ENCODE data around the gene ACIN1.

ACIN1 gene, protein sequence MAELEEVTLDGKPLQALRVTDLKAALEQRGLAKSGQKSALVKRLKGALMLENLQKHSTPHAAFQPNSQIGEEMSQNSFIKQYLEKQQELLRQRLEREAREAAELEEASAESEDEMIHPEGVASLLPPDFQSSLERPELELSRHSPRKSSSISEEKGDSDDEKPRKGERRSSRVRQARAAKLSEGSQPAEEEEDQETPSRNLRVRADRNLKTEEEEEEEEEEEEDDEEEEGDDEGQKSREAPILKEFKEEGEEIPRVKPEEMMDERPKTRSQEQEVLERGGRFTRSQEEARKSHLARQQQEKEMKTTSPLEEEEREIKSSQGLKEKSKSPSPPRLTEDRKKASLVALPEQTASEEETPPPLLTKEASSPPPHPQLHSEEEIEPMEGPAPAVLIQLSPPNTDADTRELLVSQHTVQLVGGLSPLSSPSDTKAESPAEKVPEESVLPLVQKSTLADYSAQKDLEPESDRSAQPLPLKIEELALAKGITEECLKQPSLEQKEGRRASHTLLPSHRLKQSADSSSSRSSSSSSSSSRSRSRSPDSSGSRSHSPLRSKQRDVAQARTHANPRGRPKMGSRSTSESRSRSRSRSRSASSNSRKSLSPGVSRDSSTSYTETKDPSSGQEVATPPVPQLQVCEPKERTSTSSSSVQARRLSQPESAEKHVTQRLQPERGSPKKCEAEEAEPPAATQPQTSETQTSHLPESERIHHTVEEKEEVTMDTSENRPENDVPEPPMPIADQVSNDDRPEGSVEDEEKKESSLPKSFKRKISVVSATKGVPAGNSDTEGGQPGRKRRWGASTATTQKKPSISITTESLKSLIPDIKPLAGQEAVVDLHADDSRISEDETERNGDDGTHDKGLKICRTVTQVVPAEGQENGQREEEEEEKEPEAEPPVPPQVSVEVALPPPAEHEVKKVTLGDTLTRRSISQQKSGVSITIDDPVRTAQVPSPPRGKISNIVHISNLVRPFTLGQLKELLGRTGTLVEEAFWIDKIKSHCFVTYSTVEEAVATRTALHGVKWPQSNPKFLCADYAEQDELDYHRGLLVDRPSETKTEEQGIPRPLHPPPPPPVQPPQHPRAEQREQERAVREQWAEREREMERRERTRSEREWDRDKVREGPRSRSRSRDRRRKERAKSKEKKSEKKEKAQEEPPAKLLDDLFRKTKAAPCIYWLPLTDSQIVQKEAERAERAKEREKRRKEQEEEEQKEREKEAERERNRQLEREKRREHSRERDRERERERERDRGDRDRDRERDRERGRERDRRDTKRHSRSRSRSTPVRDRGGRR

GRCh38 chr14:23094666-23095195 lies at the start of gene ACIN1:
ACIN1 (minus strand) TSS chr14:23095136; CDS start chr14:23095112, 24 bp downstream.
- peaks cover 45% of the 10 kb centered on the region for H3K36me3 Mint-ChIP-seq
- peak; percentile 83 for DNase-seq
- no peak within 1 kb of the TSS for H3K27ac Mint-ChIP-seq
- H3K4me1 Mint-ChIP-seq = peaks cover 30% of the 10 kb centered on the region
- H3K27me3 Mint-ChIP-seq = no peaks in the 10 kb centered on the region
- no peaks in the 10 kb centered on the region for H3K9me3 Mint-ChIP-seq
- CTCF ChIA-PET = interaction anchor here (0.6 to 2.8 kb wide), 12 partner anchors 9 to 235 kb away, joined by 3 to 26 read pairs (median 4); no protein-coding TSS in a partner anchor
- H3K4me3 Mint-ChIP-seq = no peak within 1 kb of the TSS

DNA sequence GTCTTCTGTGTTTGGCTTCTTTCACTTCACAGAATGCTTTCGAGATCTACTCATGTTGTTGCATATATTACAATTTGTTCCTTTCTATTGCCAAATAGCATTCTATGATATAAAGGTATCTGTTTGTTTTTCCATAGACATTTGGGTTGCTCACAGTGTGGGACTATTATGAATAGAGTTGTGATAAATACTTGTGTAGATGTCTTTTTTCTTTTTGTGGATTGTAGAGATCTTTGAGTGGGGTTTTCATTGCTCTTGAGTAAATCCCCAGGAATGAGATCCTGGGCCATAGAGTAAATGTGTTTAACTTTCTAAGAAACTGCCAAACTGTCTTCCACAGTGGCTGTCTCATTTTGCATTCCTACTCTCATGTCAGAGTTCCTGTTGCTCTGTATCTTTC lies 49.0 kb upstream of the ACIN1 start:
- DNase-seq = no peak
- Mint-ChIP-seq H3K4me3 (no peak overlapping the region), H3K4me1 (no peaks in the 10 kb centered on the region), H3K27ac (no peak overlapping the region), H3K9me3 (no peaks in the 10 kb centered on the region), H3K27me3 (peaks cover 53% of the 10 kb centered on the region), H3K36me3 (no peaks in the 10 kb centered on the region)
- CTCF ChIA-PET = interaction anchor here (1.7 kb wide), 1 partner anchor 23 kb away, joined by 5 read pairs; no protein-coding TSS in a partner anchor

DNA sequence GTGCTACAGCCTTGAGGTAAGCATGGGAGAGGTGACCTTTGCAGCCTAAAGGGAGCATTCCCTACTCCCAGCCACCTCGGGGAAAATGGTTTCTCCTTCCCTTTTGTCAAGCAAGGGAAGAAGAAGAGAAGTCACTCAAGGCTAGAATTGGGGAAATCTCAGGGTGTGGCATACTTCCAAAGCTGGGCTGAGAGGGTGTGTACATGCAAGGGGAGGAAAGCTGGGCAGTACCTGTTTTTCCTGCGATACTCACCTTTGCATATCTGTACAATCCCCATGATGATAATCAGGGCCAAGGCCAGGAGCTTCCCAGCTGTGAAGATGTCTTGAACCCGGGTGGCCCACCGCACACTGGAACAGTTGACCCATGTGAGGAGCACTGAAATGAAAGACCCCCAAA lies 47.9 kb upstream of the ACIN1 start:
- no peak for DNase-seq
- CTCF ChIA-PET = no interaction called here
- no peaks in the 10 kb centered on the region for H3K36me3 Mint-ChIP-seq
- no peaks in the 10 kb centered on the region for H3K9me3 Mint-ChIP-seq
- H3K27me3 Mint-ChIP-seq = peaks cover 53% of the 10 kb centered on the region
- no peak overlapping the region for H3K27ac Mint-ChIP-seq
- no peak overlapping the region for H3K4me3 Mint-ChIP-seq
- no peaks in the 10 kb centered on the region for H3K4me1 Mint-ChIP-seq

- Mint-ChIP-seq H3K27me3 (peaks cover 48% of the 10 kb centered on the region), H3K4me1 (no peaks in the 10 kb centered on the region), H3K9me3 (no peaks in the 10 kb centered on the region), H3K36me3 (no peaks in the 10 kb centered on the region), H3K4me3 (no peak overlapping the region), H3K27ac (no peak overlapping the region)
- CTCF ChIA-PET = no interaction called here
- no peak for DNase-seq
These were observed 46.9 kb upstream of the ACIN1 start for GRCh38 chr14:23141706-23142444.

DNA sequence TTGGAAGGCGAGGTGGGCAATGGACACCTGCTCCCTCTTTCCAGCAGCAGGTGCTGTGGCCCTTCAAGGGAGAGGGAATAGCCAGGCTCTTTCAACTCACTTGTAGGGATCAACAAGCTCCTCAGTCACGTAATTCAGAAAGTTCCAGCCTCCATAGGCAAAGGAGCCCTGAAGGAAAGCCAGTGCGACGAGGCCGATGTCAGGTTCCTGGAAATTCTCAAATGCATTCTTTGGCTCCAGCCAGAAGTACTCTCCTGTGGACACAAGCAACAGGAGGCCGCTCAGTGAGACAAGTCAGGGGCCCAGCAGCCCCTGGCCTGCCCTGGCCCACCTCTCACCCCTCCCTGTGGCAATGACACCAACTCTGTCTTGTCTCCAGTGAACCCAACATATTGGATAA lies 45.4 kb upstream of the ACIN1 start:
- Mint-ChIP-seq H3K36me3 (no peaks in the 10 kb centered on the region), H3K4me3 (no peak overlapping the region), H3K27ac (no peak overlapping the region), H3K4me1 (no peaks in the 10 kb centered on the region), H3K27me3 (peaks cover 35% of the 10 kb centered on the region), H3K9me3 (no peaks in the 10 kb centered on the region)
- CTCF ChIA-PET = interaction anchor here (1.0 kb wide), 1 partner anchor 47 kb away, joined by 3 read pairs; no protein-coding TSS in a partner anchor
- no peak for DNase-seq

GRCh38 chr14:23139874-23140273 lies 44.9 kb upstream of the ACIN1 start:
- CTCF ChIA-PET = interaction anchor here (1.0 kb wide), 1 partner anchor 47 kb away, joined by 3 read pairs; no protein-coding TSS in a partner anchor
- no peak overlapping the region for H3K4me3 Mint-ChIP-seq
- no peaks in the 10 kb centered on the region for H3K36me3 Mint-ChIP-seq
- H3K4me1 Mint-ChIP-seq = no peaks in the 10 kb centered on the region
- DNase-seq = no peak
- no peak overlapping the region for H3K27ac Mint-ChIP-seq
- peaks cover 35% of the 10 kb centered on the region for H3K27me3 Mint-ChIP-seq
- no peaks in the 10 kb centered on the region for H3K9me3 Mint-ChIP-seq

- CTCF ChIA-PET = no interaction called here
- H3K36me3 Mint-ChIP-seq = no peaks in the 10 kb centered on the region
- peaks cover 35% of the 10 kb centered on the region for H3K27me3 Mint-ChIP-seq
- no peaks in the 10 kb centered on the region for H3K4me1 Mint-ChIP-seq
- no peak overlapping the region for H3K4me3 Mint-ChIP-seq
- H3K9me3 Mint-ChIP-seq = no peaks in the 10 kb centered on the region
- H3K27ac Mint-ChIP-seq = no peak overlapping the region
- DNase-seq = no peak
These were observed 43.0 kb upstream of the ACIN1 start for GRCh38 chr14:23137813-23138535.

DNA sequence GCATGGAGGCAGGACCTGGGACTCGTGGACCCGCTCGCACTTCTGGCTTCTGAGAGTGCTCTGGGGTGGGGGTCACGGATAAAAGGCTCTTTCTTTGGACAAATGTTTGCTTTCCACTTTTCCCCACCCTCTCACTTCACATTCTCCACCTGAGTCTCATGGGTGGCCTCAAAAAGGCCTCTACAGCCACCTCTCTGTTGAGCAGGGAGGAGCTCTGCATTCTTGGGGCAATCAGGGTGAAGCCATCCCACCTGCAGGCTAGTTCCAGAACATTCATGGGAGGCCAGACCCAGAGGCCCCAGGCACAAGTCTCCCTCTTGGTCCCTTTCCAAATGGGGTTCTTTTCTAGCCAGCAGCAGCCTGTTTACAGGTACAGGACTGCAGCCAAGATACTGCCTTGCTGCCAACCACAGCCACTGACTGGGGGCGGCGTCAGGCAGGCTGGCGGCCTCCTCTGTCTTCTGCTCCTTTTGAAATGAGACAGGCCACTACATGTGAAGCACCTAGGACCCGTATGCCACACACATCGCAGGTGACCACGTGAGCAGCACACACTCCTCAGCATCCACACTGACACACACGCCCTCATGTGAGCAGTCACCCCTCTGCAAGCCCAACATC lies 42.4 kb upstream of the ACIN1 start:
- CTCF ChIA-PET = no interaction called here
- Mint-ChIP-seq H3K4me3 (no peak overlapping the region), H3K36me3 (no peaks in the 10 kb centered on the region), H3K4me1 (no peaks in the 10 kb centered on the region), H3K9me3 (no peaks in the 10 kb centered on the region), H3K27ac (no peak overlapping the region), H3K27me3 (peaks cover 30% of the 10 kb centered on the region)
- DNase-seq = no peak

DNA sequence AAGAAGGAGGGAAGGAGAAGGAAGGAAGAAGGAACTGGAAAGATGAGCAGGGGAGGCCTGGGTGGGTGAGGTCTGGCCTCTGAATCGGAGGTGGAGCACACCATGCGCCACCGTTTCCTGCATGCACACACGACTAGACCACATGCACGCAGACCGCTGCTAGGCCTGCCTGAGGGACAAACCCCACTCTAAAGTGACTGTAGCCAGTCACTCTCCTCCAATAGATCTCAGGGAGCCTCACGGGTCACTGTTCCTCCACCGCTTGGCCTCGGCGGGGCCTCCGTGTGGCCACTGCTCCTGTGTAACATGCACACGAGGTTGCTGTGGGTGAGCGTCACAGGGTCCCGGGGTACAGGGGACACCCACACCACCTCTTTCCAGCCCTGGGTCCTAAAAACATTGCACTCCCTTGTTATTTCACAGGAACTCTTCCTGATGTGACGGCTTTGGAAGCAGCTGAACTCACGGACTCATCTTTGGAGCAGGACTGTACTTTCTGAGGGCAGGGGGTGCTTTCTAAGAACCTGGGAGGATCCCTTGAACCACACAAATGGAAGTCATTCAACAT lies 41.7 kb upstream of the ACIN1 start:
- Mint-ChIP-seq H3K27ac (no peak overlapping the region), H3K4me1 (no peaks in the 10 kb centered on the region), H3K27me3 (peaks cover 25% of the 10 kb centered on the region), H3K36me3 (no peaks in the 10 kb centered on the region), H3K9me3 (no peaks in the 10 kb centered on the region), H3K4me3 (no peak overlapping the region)
- CTCF ChIA-PET = no interaction called here
- DNase-seq = no peak

DNA sequence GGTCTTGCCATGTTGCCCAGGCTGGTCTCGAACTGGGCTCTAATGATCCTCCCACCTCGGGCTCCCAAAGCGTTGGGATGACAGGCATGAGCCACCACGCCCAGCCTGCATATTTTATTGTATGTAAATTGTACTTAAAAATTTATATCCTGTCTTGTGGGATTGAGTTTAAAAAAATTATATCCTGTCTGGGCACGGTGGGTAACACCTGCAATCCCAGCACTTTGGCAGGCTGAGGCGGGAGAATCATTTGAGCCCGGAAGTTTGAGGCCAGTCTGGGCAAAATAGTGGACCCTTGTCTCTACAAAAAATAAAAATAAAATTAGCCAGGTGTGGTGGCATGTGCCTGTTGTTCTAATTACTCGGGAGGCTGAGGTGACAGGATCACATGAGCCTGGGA lies 38.0 kb upstream of the ACIN1 start:
- Mint-ChIP-seq H3K9me3 (no peaks in the 10 kb centered on the region), H3K4me1 (peaks cover 6% of the 10 kb centered on the region), H3K27ac (no peak overlapping the region), H3K4me3 (no peak overlapping the region), H3K27me3 (peaks cover 12% of the 10 kb centered on the region), H3K36me3 (no peaks in the 10 kb centered on the region)
- CTCF ChIA-PET = no interaction called here
- DNase-seq = no peak

GRCh38 chr14:23131482-23131881 lies 36.5 kb upstream of the ACIN1 start:
- H3K9me3 Mint-ChIP-seq = no peaks in the 10 kb centered on the region
- H3K4me1 Mint-ChIP-seq = peaks cover 9% of the 10 kb centered on the region
- no peak for DNase-seq

GRCh38 chr14:23130871-23131270 lies 35.9 kb upstream of the ACIN1 start:
- no peaks in the 10 kb centered on the region for H3K36me3 Mint-ChIP-seq
- no peak overlapping the region for H3K4me3 Mint-ChIP-seq
- peaks cover 9% of the 10 kb centered on the region for H3K4me1 Mint-ChIP-seq

More at GRCh38 chr14:23131482-23131881, 36.5 kb upstream of the ACIN1 start:
- CTCF ChIA-PET = interaction anchor here (1.0 to 2.9 kb wide), 2 partner anchors 10 to 56 kb away, joined by 3 to 15 read pairs; no protein-coding TSS in a partner anchor
- Mint-ChIP-seq H3K36me3 (no peaks in the 10 kb centered on the region), H3K4me3 (no peak overlapping the region), H3K27me3 (peaks cover 12% of the 10 kb centered on the region), H3K27ac (no peak overlapping the region)

More at GRCh38 chr14:23130871-23131270, 35.9 kb upstream of the ACIN1 start:
- no peak overlapping the region for H3K27ac Mint-ChIP-seq
- no peaks in the 10 kb centered on the region for H3K9me3 Mint-ChIP-seq
- CTCF ChIA-PET = interaction anchor here (0.5 to 2.9 kb wide), 4 partner anchors 10 to 1040 kb away, joined by 3 to 15 read pairs (median 6); no protein-coding TSS in a partner anchor
- DNase-seq = no peak
- H3K27me3 Mint-ChIP-seq = peaks cover 18% of the 10 kb centered on the region
